Small intestine (tissue), 16 donors: Measurements from ENCODE around the gene CCDC107. TPM values are rescaled to one million over a fixed set of nuclear protein-coding genes. Genes with fewer than 3 reads are reported as not detected.
"Not testable (repeated sequence)": the region's sequence is repeated elsewhere in the genome, so short reads cannot be mapped to it uniquely, and the experiment has no call there.

Source experiments
- DNase-seq, 2 donors: peaks; one replicate each; pipeline versions ENCODE4 v3.0.0 to v3.0.0-alpha.2; 2013
- FAIRE-seq: peaks from 2 replicates; lab custom pipeline; 2012; peaks lifted over from hg19 to GRCh38; lab: Jason Lieb, UNC
- H3K27ac ChIP-seq, 3 donors: one replicate each; pipeline ENCODE4 v1.5.1; 2013; ENCODE audit warnings: low read length in 2 of 3, mild to moderate bottlenecking in 2 of 3, control low read depth in 1 of 3, inconsistent platforms in 1 of 3, low read depth in 1 of 3, moderate library complexity in 1 of 3
- H3K27me3 ChIP-seq, 3 donors: one replicate each; pipeline ENCODE4 v1.6.1; 2013; ENCODE audit warnings: low read length in 3 of 3, inconsistent platforms in 1 of 3; ENCODE audit not compliant: control insufficient read depth in 3 of 3, insufficient read depth in 3 of 3
- H3K36me3 ChIP-seq, 3 donors: one replicate each; pipeline ENCODE4 v1.6.1; 2013; ENCODE audit warnings: low read length in 3 of 3, inconsistent platforms in 1 of 3, low read depth in 1 of 3, mild to moderate bottlenecking in 1 of 3, moderate library complexity in 1 of 3; ENCODE audit not compliant: control insufficient read depth in 3 of 3, insufficient read depth in 2 of 3
- H3K4me1 ChIP-seq, 3 donors: one replicate each; pipeline ENCODE4 v1.6.1; 2013; ENCODE audit warnings: low read length in 2 of 3, inconsistent platforms in 1 of 3, low read depth in 1 of 3, mild to moderate bottlenecking in 1 of 3, moderate library complexity in 1 of 3; ENCODE audit not compliant: control insufficient read depth in 3 of 3, insufficient read depth in 2 of 3
- H3K4me3 ChIP-seq, 3 donors: one replicate each; pipeline ENCODE4 v1.5.1; 2013; ENCODE audit warnings: low read length in 3 of 3, control low read depth in 1 of 3, inconsistent platforms in 1 of 3, low read depth in 1 of 3, mild to moderate bottlenecking in 1 of 3, moderate library complexity in 1 of 3
- H3K9me3 ChIP-seq, 2 donors: one replicate each; pipeline ENCODE4 v1.6.1; 2013; ENCODE audit warnings: low read depth in 1 of 2, low read length in 1 of 2; ENCODE audit not compliant: control insufficient read depth in 2 of 2, insufficient read depth in 1 of 2
- WGBS, 3 donors: extraction: QIAGEN DNeasy Blood & Tissue Kit; methylation state at CpG; one replicate each; pipeline ENCODE4 v1.1.7; 2013; 5-methylcytosine and 5-hydroxymethylcytosine counted together
- long read RNA-seq, 10 donors: transcript quantifications; one replicate each; lab custom pipeline, GENCODE V29; 2026
- polyA plus RNA-seq, 4 donors: library from polyadenylated mRNA; stranded (reverse) in 3 of 4; unstranded in 1 of 4; fragments of 200-250 nt in 3 of 4; fragments of 120-200 nt in 1 of 4; gene quantifications; one replicate each; pipeline versions ENCODE4 v1.2.1 to v1.2.3, GENCODE V29; 2013
- donor health status: healthy with polysubstance abuse.
- donor health status: control.
- donor health status: control.
- donor health status: Bipolar disorder and iron deficiency.
- donor health status: healthy.

The CCDC107 gene
- polyA plus RNA-seq: 10 to 100 TPM; 10.6 to 49.0 (median 27.3) TPM
- long read RNA-seq, donor 1, transcript CCDC107-206 (5 exons, 1,242 nt): major isoform, 12 of 24 reads
- long read RNA-seq, donor 1, transcript CCDC107-204 (6 exons, 1,173 nt): minor isoform, 7 of 24 reads
- long read RNA-seq, donor 1, partial matches to known transcripts: 0 of 24 reads
- long read RNA-seq, donor 1, other reads (novel, unspliced or antisense): 0 of 24 reads
- long read RNA-seq, donor 2, partial matches to known transcripts: 0 of 6 reads
- long read RNA-seq, donor 2, other reads (novel, unspliced or antisense): 0 of 6 reads
- long read RNA-seq, donor 3, transcript CCDC107-206 (5 exons, 1,242 nt): major isoform, 5 of 12 reads
- long read RNA-seq, donor 3, partial matches to known transcripts: 0 of 12 reads
- long read RNA-seq, donor 3, other reads (novel, unspliced or antisense): 0 of 12 reads
- long read RNA-seq, donor 4, partial matches to known transcripts: 0 of 1 reads
- long read RNA-seq, donor 4, other reads (novel, unspliced or antisense): 0 of 1 reads
- long read RNA-seq, donor 5, partial matches to known transcripts: 0 of 5 reads
- long read RNA-seq, donor 5, other reads (novel, unspliced or antisense): 0 of 5 reads
- long read RNA-seq, donor 6, transcript CCDC107-206 (5 exons, 1,242 nt): major isoform, 6 of 10 reads
- long read RNA-seq, donor 6, partial matches to known transcripts: 0 of 10 reads
- long read RNA-seq, donor 6, other reads (novel, unspliced or antisense): 0 of 10 reads
- long read RNA-seq, donor 7, transcript CCDC107-204 (6 exons, 1,173 nt): minor isoform, 10 of 45 reads
- long read RNA-seq, donor 7, transcript CCDC107-202 (4 exons, 1,016 nt): minor isoform, 6 of 45 reads
- long read RNA-seq, donor 7, transcript CCDC107-206 (5 exons, 1,242 nt): major isoform, 15 of 45 reads
- long read RNA-seq, donor 7, partial matches to known transcripts: 13 of 45 reads
- long read RNA-seq, donor 7, other reads (novel, unspliced or antisense): 0 of 45 reads
- long read RNA-seq, donor 8, partial matches to known transcripts: 0 of 3 reads
- long read RNA-seq, donor 8, other reads (novel, unspliced or antisense): 0 of 3 reads
- long read RNA-seq, donor 9, partial matches to known transcripts: 0 of 4 reads
- long read RNA-seq, donor 9, other reads (novel, unspliced or antisense): 0 of 4 reads
- long read RNA-seq, donor 10, transcript CCDC107-204 (6 exons, 1,173 nt): minor isoform, 7 of 23 reads
- long read RNA-seq, donor 10, transcript CCDC107-206 (5 exons, 1,242 nt): major isoform, 14 of 23 reads
- long read RNA-seq, donor 10, partial matches to known transcripts: 0 of 23 reads
- long read RNA-seq, donor 10, other reads (novel, unspliced or antisense): 0 of 23 reads

DNA sequence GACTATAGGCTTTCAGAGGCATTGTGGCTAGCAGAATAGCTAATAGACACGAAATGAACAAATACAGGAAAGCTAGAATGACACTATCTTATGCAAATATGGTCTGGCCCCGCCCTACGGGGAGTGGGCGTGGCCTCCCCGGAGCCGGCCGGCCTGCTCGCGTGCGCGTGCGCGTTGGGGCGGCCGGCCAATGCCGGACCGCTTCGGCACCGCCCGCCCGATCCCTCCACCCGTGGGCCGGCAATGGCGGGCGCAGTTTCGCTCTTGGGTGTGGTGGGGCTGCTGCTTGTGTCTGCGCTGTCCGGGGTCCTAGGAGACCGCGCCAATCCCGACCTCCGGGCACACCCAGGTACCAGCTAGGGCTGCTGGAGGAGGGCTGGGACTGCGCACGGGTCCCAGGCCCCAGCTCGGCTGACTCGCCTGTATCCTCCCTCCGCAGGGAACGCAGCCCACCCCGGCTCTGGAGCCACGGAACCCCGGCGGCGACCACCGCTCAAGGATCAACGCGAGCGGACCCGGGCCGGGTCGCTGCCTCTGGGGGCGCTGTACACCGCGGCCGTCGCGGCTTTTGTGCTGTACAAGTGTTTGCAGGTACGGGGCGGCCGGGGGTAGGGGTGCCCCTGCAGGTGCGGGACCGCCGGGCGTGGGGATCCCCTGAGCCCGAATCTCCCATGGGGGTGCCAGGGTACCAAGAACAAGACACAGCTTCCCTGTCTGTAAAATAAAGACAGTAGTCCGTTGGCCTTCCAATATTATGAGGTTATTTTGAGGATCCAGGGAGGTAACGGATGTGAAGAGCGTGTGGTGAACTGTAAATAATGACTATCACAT is at the start of gene CCDC107:
CCDC107 (plus strand) TSS at position 156 of the 831 bp plus-strand sequence; CDS start at position 244, 88 bp downstream.
- Histone ChIP-seq H3K4me1 (peaks cover 0 to 29% (median 4%) of the 10 kb centered on the region in 3 donors), H3K36me3 (peaks cover 0 to 23% (median 0%) of the 10 kb centered on the region in 3 donors), H3K4me3 (peak within 1 kb of the TSS; percentile 66 to 89 (median 88)), H3K27me3 (no peaks in the 10 kb centered on the region), H3K27ac (peak within 1 kb of the TSS; percentile 90 to 98 (median 90)), H3K9me3 (no peaks in the 10 kb centered on the region)
- FAIRE-seq: no peak
- 0% methylated on average over 67 of the region's 67 CpGs for WGBS, 3 donors
- peak; percentile 83 to 92 for DNase-seq

DNA sequence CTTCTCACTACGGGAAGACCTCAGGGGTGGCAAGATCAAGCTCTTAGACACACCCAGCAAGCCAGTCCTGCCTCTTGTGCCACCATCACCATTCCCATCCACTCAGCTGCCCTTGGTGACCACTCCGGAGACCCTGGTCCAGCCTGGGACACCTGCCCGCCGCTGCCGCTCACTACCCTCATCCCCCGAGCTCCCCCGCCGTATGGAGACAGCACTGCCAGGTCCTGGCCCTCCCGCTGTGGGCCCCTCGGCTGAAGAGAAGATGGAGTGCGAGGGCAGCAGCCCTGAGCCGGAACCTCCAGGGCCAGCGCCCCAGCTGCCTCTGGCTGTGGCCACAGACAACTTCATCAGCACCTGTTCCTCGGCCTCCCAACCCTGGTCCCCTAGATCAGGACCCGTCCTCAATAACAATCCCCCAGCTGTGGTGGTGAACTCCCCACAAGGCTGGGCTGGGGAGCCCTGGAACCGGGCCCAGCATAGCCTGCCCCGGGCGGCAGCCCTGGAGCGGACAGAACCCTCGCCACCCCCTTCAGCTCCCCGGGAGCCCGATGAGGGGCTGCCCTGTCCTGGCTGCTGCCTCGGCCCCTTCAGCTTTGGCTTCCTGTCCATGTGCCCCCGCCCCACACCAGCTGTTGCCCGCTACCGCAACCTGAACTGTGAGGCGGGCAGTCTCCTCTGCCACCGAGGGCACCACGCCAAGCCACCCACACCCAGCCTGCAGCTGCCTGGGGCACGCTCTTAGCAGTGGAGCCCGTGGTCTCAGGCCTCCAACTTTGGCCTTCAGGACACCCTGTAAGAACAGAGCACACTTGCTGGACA is 48.9 kb upstream of the CCDC107 start:
- no peak overlapping the region for H3K27ac ChIP-seq
- FAIRE-seq (no peak), DNase-seq (no peak)
- no peak overlapping the region for H3K4me3 ChIP-seq
- 86 to 90% (median 89%) methylated on average over 23 to 31 of the region's 31 CpGs for WGBS, 3 donors
- no peaks in the 10 kb centered on the region for H3K9me3 ChIP-seq
- peaks cover 0 to 11% (median 0%) of the 10 kb centered on the region in 3 donors for H3K4me1 ChIP-seq
- H3K27me3 ChIP-seq: no peaks in the 10 kb centered on the region
- H3K36me3 ChIP-seq: peaks cover 0 to 40% (median 11%) of the 10 kb centered on the region in 3 donors

- no peak for DNase-seq
- H3K27me3 ChIP-seq: no peaks in the 10 kb centered on the region
- H3K9me3 ChIP-seq: no peaks in the 10 kb centered on the region
- no peak overlapping the region for H3K4me3 ChIP-seq
- FAIRE-seq: no peak
- peaks cover 0 to 40% (median 11%) of the 10 kb centered on the region in 3 donors for H3K36me3 ChIP-seq
- H3K4me1 ChIP-seq: peaks cover 0 to 11% (median 0%) of the 10 kb centered on the region in 3 donors
- 73 to 87% (median 81%) methylated on average over 13 of the region's 13 CpGs for WGBS, 3 donors
- no peak overlapping the region for H3K27ac ChIP-seq
Measured at GRCh38 chr9:35609820-35610163, 48.3 kb upstream of the CCDC107 start.

GRCh38 chr9:35611230-35611797 is 46.8 kb upstream of the CCDC107 start:
- 15 to 17% (median 16%) methylated on average over 8 of the region's 8 CpGs for whole genome bisulfite sequencing, 3 donors
- H3K27ac ChIP-seq: no peak overlapping the region
- no peak overlapping the region for H3K4me3 ChIP-seq
- H3K9me3 ChIP-seq: no peaks in the 10 kb centered on the region
- H3K4me1 ChIP-seq: peaks cover 0 to 7% (median 0%) of the 10 kb centered on the region in 3 donors
- peak; percentile 47 to 52 for DNase-seq
- FAIRE-seq: no peak
- H3K36me3 ChIP-seq: peaks cover 0 to 40% (median 11%) of the 10 kb centered on the region in 3 donors
- peaks cover 0 to 9% (median 0%) of the 10 kb centered on the region in 3 donors for H3K27me3 ChIP-seq

DNA sequence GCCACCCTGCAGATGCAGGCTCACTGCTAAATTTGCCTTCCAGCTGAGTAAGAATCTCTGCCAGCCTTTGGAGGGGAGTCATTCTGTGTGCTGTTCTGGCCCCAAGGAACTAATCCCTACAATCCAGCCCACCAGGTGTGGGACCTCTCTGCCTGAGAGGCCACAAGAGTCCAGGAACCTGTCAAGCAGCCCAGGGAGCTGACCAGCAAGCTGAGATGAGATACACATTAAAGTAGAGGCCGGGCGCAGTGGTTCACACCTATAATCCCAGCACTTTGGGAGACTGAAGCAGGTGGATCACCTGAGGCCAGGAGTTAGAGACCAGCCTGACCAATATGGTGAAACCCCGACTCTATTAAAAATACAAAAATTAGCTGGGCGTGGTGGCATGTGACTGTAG is 46.0 kb upstream of the CCDC107 start:
- 89 to 93% (median 91%) methylated on average over 4 of the region's 4 CpGs for WGBS, 3 donors
- not testable (repeated sequence) for FAIRE-seq, H3K9me3 ChIP-seq, H3K27ac ChIP-seq, H3K4me1 ChIP-seq, DNase-seq, H3K4me3 ChIP-seq
- peaks cover 0 to 37% (median 11%) of the 10 kb centered on the region in 3 donors for H3K36me3 ChIP-seq
- peaks cover 0 to 16% (median 0%) of the 10 kb centered on the region in 3 donors for H3K27me3 ChIP-seq

DNA sequence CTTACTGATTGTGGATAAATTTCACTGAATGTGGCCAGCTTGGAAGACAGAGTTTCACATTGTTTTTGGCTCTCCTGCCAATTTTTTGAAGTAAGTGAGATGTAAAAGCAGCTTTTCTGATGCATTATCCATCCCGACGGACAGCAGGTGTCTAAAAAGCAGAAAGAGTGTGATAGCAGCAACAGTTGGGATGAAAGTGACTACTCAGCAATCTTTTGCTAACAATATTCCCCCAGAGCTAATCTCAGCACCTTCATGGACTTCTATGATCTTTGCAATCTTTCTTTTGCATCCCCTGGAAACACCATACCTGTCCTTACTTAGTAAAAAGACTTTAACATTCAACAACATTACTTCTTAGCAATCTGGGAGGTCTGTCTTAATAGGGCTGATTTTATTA is 45.2 kb upstream of the CCDC107 start:
- peaks cover 0 to 23% (median 0%) of the 10 kb centered on the region in 3 donors for H3K27me3 ChIP-seq
- H3K4me3 ChIP-seq: no peak overlapping the region
- FAIRE-seq (no peak), DNase-seq (no peak)
- 91 to 98% (median 95%) methylated on average over 2 of the region's 2 CpGs for WGBS, 3 donors
- H3K4me1 ChIP-seq: peaks cover 0 to 11% (median 0%) of the 10 kb centered on the region in 3 donors
- no peaks in the 10 kb centered on the region for H3K9me3 ChIP-seq
- H3K27ac ChIP-seq: no peak overlapping the region
- peaks cover 0 to 29% (median 11%) of the 10 kb centered on the region in 3 donors for H3K36me3 ChIP-seq
